Measurements from ENCODE around the gene ADAM21. TPM values are rescaled to one million over a fixed set of nuclear protein-coding genes. Genes with fewer than 3 reads are reported as not detected.
"Not testable (repeated sequence)": the region's sequence is repeated elsewhere in the genome, so short reads cannot be mapped to it uniquely, and the experiment has no call there.

The ADAM21 gene
- total and polyA plus RNA-seq, 2 of the 13 experiments (the other 11 are each of a cell fraction or from before 2014, with no cell fraction given): 0.03 to 0.07 TPM

DNA sequence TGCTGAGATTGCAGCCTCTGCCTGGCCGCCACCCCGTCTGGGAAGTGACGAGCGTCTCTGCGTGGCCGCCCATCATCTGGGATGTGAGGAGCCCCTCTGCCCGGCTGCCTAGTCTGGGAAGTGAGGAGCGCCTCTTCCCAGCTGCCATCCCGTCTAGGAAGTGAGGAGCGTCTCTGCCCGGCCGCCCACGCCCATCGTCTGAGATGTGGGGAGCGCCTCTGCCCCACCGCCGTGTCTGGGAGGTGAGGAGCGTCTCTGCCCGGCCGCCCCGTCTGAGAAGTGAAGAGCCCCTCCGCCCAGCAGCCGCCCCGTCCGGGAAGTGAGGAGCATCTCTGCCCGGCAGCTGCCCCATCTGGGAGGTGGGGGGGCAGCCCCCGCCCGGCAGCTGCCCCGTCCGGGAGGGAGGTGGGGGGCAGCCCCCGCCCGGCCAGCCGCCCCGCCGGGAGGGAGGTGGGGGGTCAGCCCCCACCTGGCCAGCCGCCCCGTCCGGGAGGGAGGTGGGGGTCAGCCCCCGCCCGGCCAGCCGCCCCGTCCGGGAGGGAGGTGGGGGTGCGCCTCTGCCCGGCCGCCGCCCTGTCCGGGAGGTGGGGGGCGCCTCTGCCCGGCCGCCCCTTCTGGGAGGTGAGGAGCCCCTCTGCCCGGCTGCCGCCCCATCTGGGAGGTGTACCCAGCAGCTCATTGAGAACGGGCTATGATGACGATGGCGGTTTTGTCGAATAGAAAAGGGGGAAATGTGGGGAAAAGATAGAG, 25.6 kb downstream of the ADAM21 start:
- H3K27me3 ChIP-seq (ENCODE audit: control insufficient read depth in 1 of 2, insufficient read depth in 2 of 2, low read length in 2 of 2); H2AFZ ChIP-seq (ENCODE audit: low read length); H3K36me3 ChIP-seq (replicated peaks in 1 of 2; ENCODE audit: control insufficient read depth in 1 of 2, insufficient read depth in 2 of 2, low read length in 2 of 2); H3K4me2 ChIP-seq (ENCODE audit: low read depth, low read length); FAIRE-seq; CTCF ChIA-PET (ENCODE audit: low intra/inter-chr PET ratio, low total read pairs); H3K9me3 ChIP-seq (ENCODE audit: low read length); POLR2A ChIA-PET; BruUV-seq (replicated peaks); H3K4me1 ChIP-seq (ENCODE audit: insufficient read depth, low read length); in situ Hi-C loops (cut with HindIII; ENCODE audit: extremely low pct_ligation_motif_present, low pct_unique_long_range_greater_than_20kb); DNase-seq (ENCODE audit: low spot score); ATAC-seq; H3K4me3 ChIP-seq (replicated peaks in 1 of 3; ENCODE audit: insufficient read depth in 1 of 3, low read depth in 2 of 3, low read length in 3 of 3); H3K79me2 ChIP-seq (ENCODE audit: insufficient read depth, low read length); H3K27ac ChIP-seq (ENCODE audit: extremely low read length, insufficient read depth, low read length); H3K9ac ChIP-seq (ENCODE audit: insufficient read depth, low read depth, low read length); H4K20me1 ChIP-seq (ENCODE audit: insufficient read depth, low read length); intact Hi-C loops (cut with micrococcal nuclease; ENCODE audit: unreplicated experiment): not testable (repeated sequence)
- 83% methylated on average over 32 of the region's 57 CpGs for WGBS (ENCODE audit: low lambda C conversion rate)

DNA sequence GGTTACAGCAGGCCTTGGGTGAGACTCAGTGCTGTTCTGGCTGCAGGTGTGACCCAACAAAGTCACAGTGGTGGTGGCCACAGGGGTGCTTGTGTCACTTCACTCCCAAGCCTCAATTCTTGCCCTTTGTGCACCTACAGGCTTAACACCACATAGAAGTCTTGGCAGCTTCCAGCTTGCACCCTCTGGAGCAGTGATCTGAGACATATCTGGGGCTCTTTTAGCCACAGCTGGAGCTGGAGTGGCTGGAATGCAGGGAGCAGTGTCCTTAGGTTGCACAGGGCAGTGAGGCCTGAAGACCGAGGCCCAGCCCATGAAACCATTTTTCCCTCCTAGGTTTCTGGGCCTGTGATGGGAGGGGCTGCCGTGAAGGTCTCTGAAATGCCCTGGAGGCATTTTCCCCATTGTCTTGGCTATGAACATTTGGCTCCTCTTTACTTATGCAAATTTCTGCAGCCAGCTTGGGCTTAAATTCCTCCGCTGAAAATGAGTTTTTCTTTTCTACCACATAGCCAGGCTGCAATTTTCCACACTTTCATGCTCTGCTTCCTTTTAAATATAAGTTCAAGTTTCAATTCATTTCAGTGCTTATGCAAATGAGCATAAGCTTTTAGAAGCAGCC, 37.7 kb downstream of the ADAM21 start:
- ATAC-seq: no peak
- H3K9ac ChIP-seq (ENCODE audit: insufficient read depth, low read depth, low read length): no peak overlapping the region
- no peaks in the 10 kb centered on the region for H4K20me1 ChIP-seq (ENCODE audit: insufficient read depth, low read length)
- H3K4me2 ChIP-seq (ENCODE audit: low read depth, low read length): no peak overlapping the region
- no peaks in the 10 kb centered on the region for H3K4me1 ChIP-seq (ENCODE audit: insufficient read depth, low read length)
- CTCF ChIA-PET (ENCODE audit: low intra/inter-chr PET ratio, low total read pairs): no interaction called here
- H3K36me3 ChIP-seq (replicated peaks in 1 of 2; ENCODE audit: control insufficient read depth in 1 of 2, insufficient read depth in 2 of 2, low read length in 2 of 2): no peaks in the 10 kb centered on the region
- H3K79me2 ChIP-seq (ENCODE audit: insufficient read depth, low read length): no peaks in the 10 kb centered on the region
- H3K27me3 ChIP-seq (ENCODE audit: control insufficient read depth in 1 of 2, insufficient read depth in 2 of 2, low read length in 2 of 2): no peaks in the 10 kb centered on the region
- H2AFZ ChIP-seq (ENCODE audit: low read length): no peak overlapping the region
- DNase-seq (ENCODE audit: low spot score): no peak
- no peak for FAIRE-seq
- H3K9me3 ChIP-seq (ENCODE audit: low read length): peaks cover 24% of the 10 kb centered on the region
- WGBS (ENCODE audit: low lambda C conversion rate): 20% methylated on average over 2 of the region's 3 CpGs
- POLR2A ChIA-PET: no interaction called here
- no TSS peak for BruUV-seq (replicated peaks)
- intact Hi-C loops (cut with micrococcal nuclease; ENCODE audit: unreplicated experiment): no loop called here
- no peak overlapping the region for H3K4me3 ChIP-seq (replicated peaks in 1 of 3; ENCODE audit: insufficient read depth in 1 of 3, low read depth in 2 of 3, low read length in 3 of 3)
- no peak overlapping the region for H3K27ac ChIP-seq (ENCODE audit: extremely low read length, insufficient read depth, low read length)
- in situ Hi-C loops (cut with HindIII; ENCODE audit: extremely low pct_ligation_motif_present, low pct_unique_long_range_greater_than_20kb): no loop called here
- TF ChIP-seq ZNF607 (CRISPR knock-in tag; IDR thresholded peaks at IDR 0.05; ENCODE audit: borderline replicate concordance): no peak
- TF ChIP-seq PHF8 (CRISPR knock-in tag; IDR thresholded peaks at IDR 0.05): no peak
- TF ChIP-seq, protein P1, sequence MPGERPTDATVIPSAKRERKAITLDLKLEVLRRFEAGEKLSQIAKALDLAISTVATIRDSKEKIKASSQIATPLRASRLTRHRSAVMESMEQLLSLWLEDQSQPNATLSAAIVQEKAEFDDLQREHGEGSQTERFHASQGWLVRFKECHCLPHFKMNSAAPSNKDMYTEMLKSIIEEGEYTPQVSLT (CRISPR knock-in tag; IDR thresholded peaks at IDR 0.05; ENCODE audit: borderline replicate concordance, low read depth): no peak
- TF ChIP-seq, protein P2, sequence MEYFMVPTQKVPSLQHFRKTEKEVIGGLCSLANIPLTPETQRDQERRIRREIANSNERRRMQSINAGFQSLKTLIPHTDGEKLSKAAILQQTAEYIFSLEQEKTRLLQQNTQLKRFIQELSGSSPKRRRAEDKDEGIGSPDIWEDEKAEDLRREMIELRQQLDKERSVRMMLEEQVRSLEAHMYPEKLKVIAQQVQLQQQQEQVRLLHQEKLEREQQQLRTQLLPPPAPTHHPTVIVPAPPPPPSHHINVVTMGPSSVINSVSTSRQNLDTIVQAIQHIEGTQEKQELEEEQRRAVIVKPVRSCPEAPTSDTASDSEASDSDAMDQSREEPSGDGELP (IDR thresholded peaks at IDR 0.05; ENCODE audit: borderline replicate concordance, low read depth): no peak
- TF ChIP-seq SOX6 (IDR thresholded peaks at IDR 0.05): no peak
- TF ChIP-seq SOX6 (CRISPR knock-in tag; IDR thresholded peaks at IDR 0.05): no peak
- TF ChIP-seq RNF219 (CRISPR knock-in tag; IDR thresholded peaks at IDR 0.05): no peak
- TF ChIP-seq ZNF260 (CRISPR knock-in tag; IDR thresholded peaks at IDR 0.05; ENCODE audit: borderline replicate concordance, low read depth): no peak
- TF ChIP-seq ZNF207 (IDR thresholded peaks at IDR 0.05; ENCODE audit: borderline replicate concordance): no peak

All from HepG2 (cell line).